SK-N-SH (cell line): ENCODE measurements around the gene GPER1. TPM values are rescaled to one million over a fixed set of nuclear protein-coding genes. Genes with fewer than 3 reads are reported as not detected.

Experiments used
- CTCF ChIA-PET: fragments of 300-600, 350-600 bp; formaldehyde crosslinking; extraction: SDS; loops from one replicate; lab custom pipeline; 2021; lab: Yijun Ruan, JAX
- POLR2A ChIA-PET: fragments of 350-600 bp; sonication (Branson Sonifier 250); formaldehyde crosslinking; extraction: SDS; loops from one replicate; lab custom pipeline; 2020; ENCODE audit warnings: antibody characterized with exemption, inconsistent platforms; lab: Yijun Ruan, JAX
- DNase-seq: peaks from one replicate; pipeline ENCODE4 v3.0.0; 2012
- H2AFZ ChIP-seq: fragments of 200-600 bp; sonication (generic); 2 replicates; pipeline ENCODE4 v1.8.1; 2016; ENCODE audit warnings: antibody characterized with exemption, mild to moderate bottlenecking, low read depth
- H3F3A ChIP-seq: fragments of 200-600 bp; sonication (generic); replicated peaks from 2 replicates; pipeline ENCODE3; 2016; ENCODE audit warnings: antibody characterized with exemption, mild to moderate bottlenecking; ENCODE audit not compliant: insufficient read depth
- H3K27ac ChIP-seq, 2 experiments: fragments of 200-500 bp in 1 of 2; fragments of 200-600 bp in 1 of 2; sonication (Bioruptor generic) in 1 of 2; sonication (generic), shearing (Covaris generic) in 1 of 2; 2 replicates each; pipeline versions ENCODE4 v1.5.1 to v1.6.1; 2014 to 2016; ENCODE audit warnings: low read depth in 2 of 2, inconsistent platforms in 1 of 2, low read length in 1 of 2, mild to moderate bottlenecking in 1 of 2, mixed read lengths in 1 of 2
- H3K27me3 ChIP-seq: fragments of 200-600 bp; sonication (generic), shearing (Covaris generic); 2 replicates; pipeline ENCODE4 v1.6.1; 2016; ENCODE audit warnings: mixed run types; ENCODE audit not compliant: insufficient read depth
- H3K36me3 ChIP-seq, 2 experiments: fragments of 200-500 bp in 1 of 2; fragments of 200-600 bp in 1 of 2; sonication (Bioruptor generic) in 1 of 2; sonication (generic) in 1 of 2; replicated peaks in 1 of 2; 2 replicates each; pipeline versions ENCODE3 to v1.5.1; 2014 to 2016; ENCODE audit warnings: low read length in 1 of 2, mild to moderate bottlenecking in 1 of 2; ENCODE audit not compliant: insufficient read depth in 2 of 2, control insufficient read depth in 1 of 2
- H3K4me1 ChIP-seq, 2 experiments: fragments of 200-500 bp in 1 of 2; fragments of 200-600 bp in 1 of 2; sonication (Bioruptor generic) in 1 of 2; sonication (generic), shearing (Covaris generic) in 1 of 2; 2 replicates each; pipeline versions ENCODE4 v1.5.1 to v1.6.1; 2014 to 2016; ENCODE audit warnings: low read depth in 1 of 2, low read length in 1 of 2, mixed run types in 1 of 2; ENCODE audit not compliant: insufficient read depth in 2 of 2, control insufficient read depth in 1 of 2
- H3K4me2 ChIP-seq: fragments of 200-600 bp; sonication (generic), shearing (Covaris generic); 2 replicates; pipeline ENCODE4 v1.6.1; 2017; ENCODE audit warnings: mixed run types
- H3K4me3 ChIP-seq, 2 experiments: fragments of 200-500 bp in 1 of 2; fragments of 200-600 bp in 1 of 2; sonication (Bioruptor generic) in 1 of 2; sonication (generic), shearing (Covaris generic) in 1 of 2; 2 replicates each; pipeline versions ENCODE4 v1.5.1 to v1.8.1; 2014 to 2016; ENCODE audit warnings: low read depth in 2 of 2, inconsistent platforms in 1 of 2, low read length in 1 of 2, mild to moderate bottlenecking in 1 of 2, mixed read lengths in 1 of 2, moderate library complexity in 1 of 2
- H3K79me2 ChIP-seq: fragments of 200-600 bp; sonication (generic); 2 replicates; pipeline ENCODE4 v1.8.1; 2017; ENCODE audit warnings: mild to moderate bottlenecking; ENCODE audit not compliant: insufficient read depth
- H3K9ac ChIP-seq: fragments of 200-600 bp; sonication (generic); 2 replicates; pipeline ENCODE4 v1.6.1; 2017; ENCODE audit warnings: mixed run types
- H3K9me2 ChIP-seq: fragments of 200-600 bp; sonication (generic); 2 replicates; pipeline ENCODE4 v1.6.1; 2017; ENCODE audit warnings: mixed run types
- H3K9me3 ChIP-seq: fragments of 200-600 bp; sonication (generic); 2 replicates; pipeline ENCODE4 v1.6.1; 2017; ENCODE audit warnings: mixed run types, mild to moderate bottlenecking, moderate library complexity
- H4K20me1 ChIP-seq: fragments of 200-600 bp; sonication (generic); 2 replicates; pipeline ENCODE4 v1.6.1; 2017; ENCODE audit warnings: mild to moderate bottlenecking, mixed run types; ENCODE audit not compliant: insufficient read depth
- CHD2 ChIP-seq: fragments of 150-350 bp; IDR thresholded peaks from 2 replicates; pipeline ENCODE4 v1.6.1; 2018; ENCODE audit warnings: low read length; ENCODE audit not compliant: partially characterized antibody
- CTCF ChIP-seq: fragments of 200-600 bp; sonication (generic); IDR thresholded peaks from 2 replicates; pipeline ENCODE4 v1.6.1; 2017; ENCODE audit warnings: antibody characterized with exemption, mild to moderate bottlenecking, moderate library complexity
- FOXJ3 ChIP-seq: sonication (generic); formaldehyde crosslinking; IDR thresholded peaks from 2 replicates; pipeline ENCODE4 v1.5.1; 2020; ENCODE audit warnings: mild to moderate bottlenecking, missing genetic modification reagents
- GABPA ChIP-seq: IDR thresholded peaks from 2 replicates; pipeline ENCODE4 v1.4.0; 2012; ENCODE audit warnings: low read depth, mild to moderate bottlenecking
- MAX ChIP-seq: IDR thresholded peaks from 2 replicates; pipeline ENCODE4 v1.4.0; 2012; ENCODE audit warnings: low read depth
- MXI1 ChIP-seq: IDR thresholded peaks from 2 replicates; pipeline ENCODE4 v1.6.1; 2012; ENCODE audit warnings: mild to moderate bottlenecking, low read depth, low read length, improper control_type of control experiment
- NRF1 ChIP-seq: IDR thresholded peaks from 2 replicates; pipeline ENCODE4 v1.6.1; 2012; ENCODE audit warnings: low read depth, mild to moderate bottlenecking, low read length
- POLR2AphosphoS5 ChIP-seq: IDR thresholded peaks from 2 replicates; pipeline ENCODE4 v1.6.1; 2012; ENCODE audit warnings: low read depth, low read length
- RCOR1 ChIP-seq: fragments of 150-350 bp; IDR thresholded peaks from 2 replicates; pipeline ENCODE4 v1.6.1; 2017; ENCODE audit warnings: antibody characterized with exemption, low read length
- RFX5 ChIP-seq: IDR thresholded peaks from 2 replicates; pipeline ENCODE4 v1.6.1; 2012; ENCODE audit warnings: mild to moderate bottlenecking, improper control_type of control experiment, low read length
- RXRA ChIP-seq: IDR thresholded peaks from 2 replicates; pipeline ENCODE4 v1.4.0; 2012; ENCODE audit warnings: low read depth, mild to moderate bottlenecking, borderline replicate concordance
- SIN3A ChIP-seq: IDR thresholded peaks from 2 replicates; pipeline ENCODE4 v1.6.1; 2012; ENCODE audit warnings: low read depth, mild to moderate bottlenecking, low read length, moderate library complexity, borderline replicate concordance
- SMC3 ChIP-seq: IDR thresholded peaks from 2 replicates; pipeline ENCODE4 v1.6.1; 2012; ENCODE audit warnings: low read depth, low read length, improper control_type of control experiment
- TCF12 ChIP-seq: IDR thresholded peaks from 2 replicates; pipeline ENCODE4 v1.4.0; 2012
- TEAD4 ChIP-seq: IDR thresholded peaks from 2 replicates; pipeline ENCODE4 v1.4.0; 2012; ENCODE audit warnings: mild to moderate bottlenecking, borderline replicate concordance; ENCODE audit not compliant: insufficient read depth
- YY1 ChIP-seq: IDR thresholded peaks from 2 replicates; pipeline ENCODE4 v1.4.0; 2012; ENCODE audit warnings: low read depth, mild to moderate bottlenecking
- WGBS: methylation state at CpG from one replicate; pipeline ENCODE4 v1.1.6; 2017; ENCODE audit warnings: low lambda C conversion rate; 5-methylcytosine and 5-hydroxymethylcytosine counted together
- polyA plus RNA-seq, 3 experiments: library from polyadenylated mRNA; depleted of rRNA; stranded (reverse); fragments of >200 nt; gene quantifications; 2 replicates each; pipeline ENCODE4 v1.2.3, GENCODE V29; 2012

GPER1 gene
- polyA plus RNA-seq, 1 of the 3 experiments (the other 2 are of a cell fraction) = 6.4 TPM

GRCh38 chr7:1068013-1068412 is 19.9 kb upstream of the GPER1 start:
- Histone ChIP-seq H3K27me3 (no peaks in the 10 kb centered on the region), H3K9me3 (no peaks in the 10 kb centered on the region), H3K4me1 (peaks cover 0 to 9% of the 10 kb centered on the region in 2 experiments; a peak in 1 of 4 replicates), H2AFZ (no peak overlapping the region), H3K36me3 (no peaks in the 10 kb centered on the region), H3K4me2 (no peak overlapping the region), H3K9ac (no peak overlapping the region), H3K27ac (no peak overlapping the region), H4K20me1 (peaks cover 31% of the 10 kb centered on the region), H3K4me3 (no peak overlapping the region), H3K79me2 (no peaks in the 10 kb centered on the region), H3K9me2 (no peaks in the 10 kb centered on the region), H3F3A (peaks cover 8% of the 10 kb centered on the region)
- ChIA-PET POLR2A (no interaction called here), CTCF (interaction anchor here (0.9 to 5.9 kb wide), 5 partner anchors 15 to 159 kb away, joined by 3 to 168 read pairs (median 24); partner anchors contain the start of gene GPR146)
- TF ChIP-seq MAX (no peak), GABPA (no peak), CHD2 (no peak), NRF1 (no peak), TEAD4 (no peak), RFX5 (no peak)
- WGBS = 91% methylated on average over 13 of the region's 14 CpGs
- no peak for DNase-seq

- CTCF ChIA-PET = interaction anchor here (0.9 to 5.9 kb wide), 4 partner anchors 18 to 160 kb away, joined by 3 to 168 read pairs (median 14); partner anchors contain the start of gene GPR146
- Histone ChIP-seq H3K9me3 (no peaks in the 10 kb centered on the region), H3K36me3 (no peaks in the 10 kb centered on the region), H3F3A (peaks cover 8% of the 10 kb centered on the region), H3K9me2 (no peaks in the 10 kb centered on the region), H3K27me3 (no peaks in the 10 kb centered on the region), H4K20me1 (peaks cover 31% of the 10 kb centered on the region), H3K4me2 (no peak overlapping the region), H3K4me3 (no peak overlapping the region), H3K4me1 (peaks cover 0 to 9% of the 10 kb centered on the region in 2 experiments; a peak in 1 of 4 replicates), H2AFZ (no peak overlapping the region), H3K27ac (no peak overlapping the region), H3K9ac (no peak overlapping the region), H3K79me2 (no peaks in the 10 kb centered on the region)
- DNase-seq = no peak
- POLR2A ChIA-PET = no interaction called here
- WGBS = 94% methylated on average over 11 of the region's 11 CpGs
- no peak for TF ChIP-seq CTCF
- TF ChIP-seq TCF12 = no peak
These were observed 19.3 kb upstream of the GPER1 start for GRCh38 chr7:1068619-1069018.

GRCh38 chr7:1070544-1071011 is 17.3 kb upstream of the GPER1 start:
- Histone ChIP-seq H3K4me3 (no peak overlapping the region), H4K20me1 (peaks cover 23% of the 10 kb centered on the region), H3K9me2 (no peaks in the 10 kb centered on the region), H3K9me3 (no peaks in the 10 kb centered on the region), H3K36me3 (no peaks in the 10 kb centered on the region), H3F3A (peaks cover 8% of the 10 kb centered on the region), H3K27me3 (no peaks in the 10 kb centered on the region), H3K4me1 (peaks cover 0 to under 1% of the 10 kb centered on the region in 2 experiments; a peak in 1 of 4 replicates), H3K9ac (no peak overlapping the region), H3K27ac (no peak overlapping the region), H2AFZ (no peak overlapping the region), H3K79me2 (no peaks in the 10 kb centered on the region), H3K4me2 (no peak overlapping the region)
- ChIA-PET CTCF (interaction anchor here (3.3 kb wide), 2 partner anchors 16 to 78 kb away, joined by 16 to 41 read pairs; partner anchors contain the start of gene GPER1), POLR2A (no interaction called here)
- TF ChIP-seq MXI1 (no peak), RXRA (no peak), POLR2AphosphoS5 (no peak), SMC3 (no peak), FOXJ3 (CRISPR knock-in tag) (no peak), RCOR1 (no peak), YY1 (no peak), SIN3A (no peak)
- WGBS = 89% methylated on average over 42 of the region's 42 CpGs
- no peak for DNase-seq
